ENCODE measurements around the gene TBC1D16. TPM values are rescaled to one million over a fixed set of nuclear protein-coding genes. Genes with fewer than 3 reads are reported as not detected.

The TBC1D16 gene
- total RNA-seq, 3 donors from 2014 or later, result 10.9 to 23.4 (median 22.1) TPM

DNA sequence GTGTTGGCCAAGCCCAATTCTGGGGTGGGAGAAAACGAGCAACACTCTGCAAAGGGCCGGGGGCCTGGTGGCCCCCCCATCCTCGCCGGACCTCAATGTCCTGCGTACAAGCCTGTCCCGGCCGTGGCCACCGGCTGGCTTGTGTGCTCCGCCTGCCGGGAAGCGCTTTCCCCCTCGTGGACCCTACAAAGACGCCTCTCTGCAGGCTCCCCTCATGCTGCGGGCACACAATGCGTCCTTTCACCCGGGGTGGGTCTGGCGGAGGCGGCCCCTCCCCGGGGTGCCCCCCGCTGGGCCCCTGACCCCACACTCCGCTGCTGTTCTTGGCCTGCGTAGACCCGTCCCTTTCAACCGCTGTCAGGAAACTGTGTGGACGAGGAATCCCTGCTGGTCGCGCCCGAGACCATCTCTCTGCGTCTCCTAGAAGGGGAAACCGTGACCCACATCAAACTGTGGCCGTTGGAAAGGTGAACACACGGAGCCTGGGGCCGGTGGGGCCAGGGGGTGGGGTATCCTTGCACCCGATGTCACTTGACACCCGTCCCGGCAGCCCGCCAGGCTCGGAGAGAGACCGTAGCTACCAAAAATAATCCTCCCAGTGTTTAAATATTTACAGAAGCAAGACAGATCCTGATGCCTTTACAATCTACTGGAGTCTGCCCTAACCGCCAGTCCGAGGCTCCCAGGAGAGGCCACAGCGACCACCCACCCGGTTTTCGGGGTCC, 43.6 kb downstream of the TBC1D16 start:
- intact Hi-C loops (cut with DNase I, micrococcal nuclease), result loop anchor here (5.0 to 10.0 kb wide), 2 partner anchors 187 to 200 kb away; no protein-coding TSS in a partner anchor
- H3K9me3 ChIP-seq, result no peaks in the 10 kb centered on the region
- peak; percentile 64 to 75 (median 71) for DNase-seq
- no peak overlapping the region for H3K4me3 ChIP-seq
- ATAC-seq, result peak; percentile 16
- no peaks in the 10 kb centered on the region for H3K36me3 ChIP-seq (ENCODE audit: low read depth)
- TF ChIP-seq, protein P1, sequence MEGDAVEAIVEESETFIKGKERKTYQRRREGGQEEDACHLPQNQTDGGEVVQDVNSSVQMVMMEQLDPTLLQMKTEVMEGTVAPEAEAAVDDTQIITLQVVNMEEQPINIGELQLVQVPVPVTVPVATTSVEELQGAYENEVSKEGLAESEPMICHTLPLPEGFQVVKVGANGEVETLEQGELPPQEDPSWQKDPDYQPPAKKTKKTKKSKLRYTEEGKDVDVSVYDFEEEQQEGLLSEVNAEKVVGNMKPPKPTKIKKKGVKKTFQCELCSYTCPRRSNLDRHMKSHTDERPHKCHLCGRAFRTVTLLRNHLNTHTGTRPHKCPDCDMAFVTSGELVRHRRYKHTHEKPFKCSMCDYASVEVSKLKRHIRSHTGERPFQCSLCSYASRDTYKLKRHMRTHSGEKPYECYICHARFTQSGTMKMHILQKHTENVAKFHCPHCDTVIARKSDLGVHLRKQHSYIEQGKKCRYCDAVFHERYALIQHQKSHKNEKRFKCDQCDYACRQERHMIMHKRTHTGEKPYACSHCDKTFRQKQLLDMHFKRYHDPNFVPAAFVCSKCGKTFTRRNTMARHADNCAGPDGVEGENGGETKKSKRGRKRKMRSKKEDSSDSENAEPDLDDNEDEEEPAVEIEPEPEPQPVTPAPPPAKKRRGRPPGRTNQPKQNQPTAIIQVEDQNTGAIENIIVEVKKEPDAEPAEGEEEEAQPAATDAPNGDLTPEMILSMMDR (IDR thresholded peaks at IDR 0.05), result peak; percentile 4
- peaks cover 57% of the 10 kb centered on the region for H3K4me1 ChIP-seq (ENCODE audit: low read depth)

DNA sequence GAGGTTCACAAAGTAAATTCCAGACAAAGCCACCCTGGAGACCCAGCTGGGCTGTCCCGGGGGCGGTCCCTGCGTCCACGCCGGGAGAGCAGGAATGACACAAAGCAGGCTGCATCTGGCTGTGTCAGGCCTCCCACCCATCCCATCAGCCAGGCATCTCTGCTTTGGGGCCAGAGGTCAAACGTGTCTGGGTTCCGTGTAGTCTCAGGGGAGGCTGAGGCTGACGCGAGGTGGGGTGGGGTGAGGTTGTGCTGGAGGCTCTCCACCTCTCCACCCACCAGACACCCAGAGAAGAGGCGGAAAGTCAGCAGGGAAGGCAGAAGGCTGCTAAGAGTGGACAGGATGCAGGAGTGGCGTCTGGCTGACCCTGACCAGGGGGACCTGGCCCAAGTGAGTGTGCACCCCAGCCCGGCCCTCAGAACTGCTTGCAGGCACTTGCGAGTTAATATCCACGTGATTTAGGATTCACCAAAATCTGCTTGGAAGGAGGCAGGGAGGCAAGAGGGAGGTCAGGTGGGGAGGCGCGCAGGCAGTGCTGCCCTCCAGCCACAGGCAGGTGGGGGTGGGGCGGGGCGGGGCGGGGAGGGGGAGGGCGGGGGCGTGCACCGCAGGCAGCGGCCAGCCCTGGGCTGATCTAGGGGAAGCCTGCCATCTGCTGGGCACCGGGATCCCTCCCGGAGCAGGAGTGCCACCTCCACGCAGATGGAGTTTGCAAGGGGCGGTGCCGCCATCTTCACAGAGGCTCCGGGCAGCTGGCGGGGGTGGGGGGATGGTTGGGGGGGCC, 44.3 kb downstream of the TBC1D16 start:
- Histone ChIP-seq H3K4me1 (ENCODE audit: low read depth) (peaks cover 63% of the 10 kb centered on the region), H3K9me3 (no peaks in the 10 kb centered on the region)
- intact Hi-C loops (cut with DNase I, micrococcal nuclease), result loop anchor here (5.0 to 10.0 kb wide), 2 partner anchors 187 to 199 kb away; no protein-coding TSS in a partner anchor

DNA sequence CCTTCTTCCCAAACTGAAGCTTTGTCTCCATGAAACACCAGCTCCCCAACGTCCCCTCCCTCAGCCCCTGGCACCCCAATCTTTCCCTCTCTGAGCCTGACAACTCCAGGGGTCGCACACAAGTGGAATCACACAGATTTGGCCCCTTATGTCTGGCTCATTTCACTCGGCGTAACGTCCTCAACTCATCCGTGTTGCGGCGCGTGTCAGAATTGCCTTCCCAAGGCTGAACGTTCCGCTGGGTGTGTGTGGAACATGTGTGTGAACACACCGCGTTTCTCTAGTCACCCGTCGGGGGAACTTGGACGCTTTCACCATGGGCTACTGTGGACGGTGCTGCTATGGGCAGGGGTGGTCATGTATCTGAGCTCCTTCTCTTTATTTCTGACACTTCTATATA, 45.0 kb downstream of the TBC1D16 start:
- TF ChIP-seq, protein P1 (IDR thresholded peaks at IDR 0.05), result no peak

More for the DNA sequence above, 44.3 kb downstream of the TBC1D16 start:
- peak; percentile 83 for ATAC-seq
- TF ChIP-seq, protein P1 (IDR thresholded peaks at IDR 0.05), result peak; percentile 75
- no peak overlapping the region for H3K4me3 ChIP-seq
- peak; percentile 93 to 94 (median 93) for DNase-seq
- H3K36me3 ChIP-seq (ENCODE audit: low read depth), result no peaks in the 10 kb centered on the region

DNA sequence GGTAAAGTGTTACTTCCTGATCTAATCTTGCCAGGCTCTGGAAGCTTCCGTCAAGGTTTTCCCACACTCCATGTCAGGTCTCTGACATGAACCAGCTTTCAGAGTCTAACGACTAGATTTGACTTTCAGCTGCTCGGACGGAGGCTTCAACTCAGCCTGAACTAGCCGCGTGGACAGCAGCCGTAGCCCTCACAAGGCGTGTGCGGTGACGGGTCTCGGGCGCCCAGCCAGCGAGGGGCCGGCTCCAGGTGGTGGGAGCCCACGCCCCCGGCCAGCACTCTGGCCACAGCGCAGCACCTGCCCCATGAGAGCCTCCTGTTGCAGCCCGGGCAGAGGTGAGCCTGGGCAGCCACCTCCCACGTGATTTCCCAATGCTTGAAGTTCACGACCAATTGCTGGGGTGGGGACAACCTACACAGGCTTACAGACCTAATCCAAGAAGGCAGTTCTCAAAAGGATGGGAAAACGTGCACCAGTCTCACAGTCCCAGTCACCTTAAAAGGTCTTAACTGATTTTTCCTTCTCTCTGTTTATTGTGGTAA, 45.5 kb downstream of the TBC1D16 start:
- intact Hi-C loops (cut with DNase I, micrococcal nuclease), result loop anchor here (5.0 to 10.0 kb wide), 2 partner anchors 185 to 198 kb away; no protein-coding TSS in a partner anchor
- Histone ChIP-seq H3K36me3 (ENCODE audit: low read depth) (no peaks in the 10 kb centered on the region), H3K4me1 (ENCODE audit: low read depth) (peaks cover 63% of the 10 kb centered on the region), H3K4me3 (no peak overlapping the region), H3K9me3 (no peaks in the 10 kb centered on the region)
- ATAC-seq (peak; percentile 17), DNase-seq (peak in 2 of 3 donors; percentile 50 to 65)
- TF ChIP-seq, protein P1 (IDR thresholded peaks at IDR 0.05), result no peak

More for the DNA sequence above, 45.0 kb downstream of the TBC1D16 start:
- peak; percentile 29 to 49 (median 36) for DNase-seq
- no peak for ATAC-seq
- H3K4me1 ChIP-seq (ENCODE audit: low read depth), result peaks cover 63% of the 10 kb centered on the region
- no peak overlapping the region for H3K4me3 ChIP-seq
- H3K9me3 ChIP-seq, result no peaks in the 10 kb centered on the region
- intact Hi-C loops (cut with DNase I, micrococcal nuclease), result loop anchor here (5.0 to 10.0 kb wide), 2 partner anchors 186 to 198 kb away; no protein-coding TSS in a partner anchor
- no peaks in the 10 kb centered on the region for H3K36me3 ChIP-seq (ENCODE audit: low read depth)

DNA sequence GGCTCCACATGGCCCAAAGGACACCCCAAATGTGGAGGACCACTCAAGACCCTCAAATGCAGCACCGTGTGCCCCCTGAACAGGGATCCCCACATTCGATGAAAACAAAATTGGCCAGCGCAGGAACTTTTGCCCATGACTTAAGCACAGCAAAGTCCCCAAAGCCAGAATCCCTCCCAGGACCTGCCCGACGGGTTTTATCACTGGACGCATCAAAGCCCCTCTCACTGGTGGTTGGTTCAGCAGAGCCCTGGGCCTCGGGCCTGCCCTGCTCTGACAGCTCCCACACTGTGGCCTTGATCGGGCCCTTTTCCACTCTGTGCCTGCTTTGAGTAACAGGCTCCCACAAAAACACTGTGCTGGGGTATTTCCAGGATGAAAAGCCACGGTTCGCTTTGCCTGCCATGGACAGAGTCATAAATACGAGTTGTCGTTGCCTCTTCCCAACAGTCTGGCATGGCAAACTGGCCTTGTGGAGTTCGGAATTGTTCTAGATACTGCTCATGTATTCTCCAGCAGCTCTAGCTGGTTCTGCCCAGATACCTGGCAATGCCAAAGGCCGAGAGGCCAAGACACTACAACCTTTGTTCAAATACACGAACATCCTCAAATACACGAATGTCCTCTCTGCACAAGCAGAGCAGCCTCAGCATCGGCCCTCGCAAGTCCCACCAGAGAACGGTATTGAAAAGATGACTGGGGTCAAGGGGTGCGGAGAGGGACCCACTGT, 46.4 kb downstream of the TBC1D16 start:
- Histone ChIP-seq H3K9me3 (no peaks in the 10 kb centered on the region), H3K36me3 (ENCODE audit: low read depth) (no peaks in the 10 kb centered on the region), H3K4me3 (no peak overlapping the region), H3K4me1 (ENCODE audit: low read depth) (peaks cover 63% of the 10 kb centered on the region)
- TF ChIP-seq, protein P1 (IDR thresholded peaks at IDR 0.05), result no peak
- ATAC-seq, result no peak
- intact Hi-C loops (cut with DNase I, micrococcal nuclease), result loop anchor here in 1 of 2 donors (10.0 kb wide), 1 partner anchor 144 kb away; no protein-coding TSS in a partner anchor
- DNase-seq, result peak in 1 of 3 donors; percentile 36

Data from mucosa of descending colon (tissue), 3 donors.